ENCODE data around the gene PDE6H.

The PDE6H gene

DNA sequence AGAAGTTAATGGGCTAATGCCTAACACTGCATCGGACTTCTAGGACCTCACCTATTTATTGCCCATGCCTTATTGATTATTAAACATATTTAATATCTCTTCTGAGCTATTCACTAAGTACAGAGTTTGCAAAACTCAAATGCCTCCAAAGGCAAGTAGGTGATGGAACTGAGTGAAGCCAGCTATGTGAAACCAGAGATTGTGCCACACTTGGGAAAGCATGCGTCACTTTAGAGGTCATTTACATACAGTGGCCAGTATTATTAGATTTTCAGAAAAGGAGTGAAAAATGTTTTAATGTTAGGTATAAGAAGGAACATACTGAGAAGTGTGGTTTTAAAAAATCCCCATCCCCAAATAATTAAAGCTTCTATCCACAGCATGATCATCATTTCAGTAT lies 27.7 kb downstream of the PDE6H start:
- no peak for DNase-seq

DNA sequence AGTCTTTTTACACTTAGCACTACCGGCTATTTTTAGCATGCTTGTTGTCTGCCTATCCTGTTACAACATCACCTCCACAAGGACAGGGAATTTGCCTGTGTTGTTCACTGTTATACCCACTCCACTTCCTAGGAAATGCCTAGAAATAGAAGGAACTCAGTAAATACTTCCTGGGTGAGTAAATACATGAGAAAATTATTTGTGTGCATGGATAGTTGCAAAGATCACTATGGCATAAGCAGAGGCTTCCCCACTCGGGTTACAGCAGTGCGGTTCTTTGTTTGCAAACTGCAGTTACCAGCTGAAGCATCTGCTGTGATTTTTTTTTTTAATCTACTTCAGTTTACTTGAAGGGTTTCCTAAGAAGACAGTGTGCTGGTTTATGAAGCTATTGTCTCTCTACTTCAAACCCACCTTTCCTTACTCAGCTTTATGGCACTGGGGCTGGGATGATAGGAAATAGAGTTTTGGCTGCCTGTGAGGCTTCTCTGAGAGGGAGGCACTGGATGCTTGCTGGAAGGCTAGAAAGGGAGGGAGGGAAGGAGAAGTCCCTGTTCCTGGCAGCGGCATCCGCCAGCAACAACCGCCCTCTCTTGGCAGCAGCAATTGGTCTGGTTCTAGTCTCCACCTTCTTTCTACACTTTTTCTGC lies 29.0 kb downstream of the PDE6H start:
- peak in 34 of 56 donors; percentile 1 to 51 (median 12) for DNase-seq

DNA sequence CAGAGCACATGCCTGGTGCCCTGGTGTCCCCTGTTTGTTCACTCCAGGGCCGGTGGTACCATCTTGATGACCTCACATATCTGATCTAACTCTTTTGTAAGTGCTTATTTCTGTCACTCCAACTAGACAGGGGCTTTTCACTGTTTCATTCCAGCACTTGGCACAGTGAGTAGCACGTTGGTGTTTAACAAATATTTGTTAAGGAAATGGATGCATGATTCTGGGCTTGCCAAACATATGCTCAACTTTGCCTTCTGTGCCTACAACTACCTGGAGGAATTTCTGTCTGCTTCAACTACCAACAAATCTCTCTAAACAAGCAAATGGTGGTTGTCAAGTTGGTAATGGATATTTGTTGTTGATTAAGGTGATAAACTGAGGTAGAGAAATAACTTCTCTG lies 31.6 kb downstream of the PDE6H start:
- no peak for DNase-seq

DNA sequence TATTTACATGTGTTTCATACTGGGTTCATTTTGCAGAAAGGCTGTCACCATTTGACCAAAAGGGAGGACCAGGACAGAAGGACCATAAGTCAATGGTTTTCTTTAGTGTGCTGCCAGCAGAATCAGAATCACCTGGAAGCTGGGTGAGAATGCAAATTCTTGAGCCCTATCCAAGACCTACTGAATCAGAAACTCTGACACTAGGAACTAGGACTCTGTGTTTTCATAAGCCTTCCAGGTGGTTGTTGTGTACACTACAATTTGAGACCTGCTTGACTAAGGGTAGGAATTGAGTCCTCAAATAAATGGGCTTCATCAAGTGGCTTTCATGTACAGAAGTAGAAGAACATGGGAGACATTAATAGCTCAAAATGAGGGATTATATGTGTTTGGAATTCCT lies 32.2 kb downstream of the PDE6H start:
- no peak for DNase-seq

DNA sequence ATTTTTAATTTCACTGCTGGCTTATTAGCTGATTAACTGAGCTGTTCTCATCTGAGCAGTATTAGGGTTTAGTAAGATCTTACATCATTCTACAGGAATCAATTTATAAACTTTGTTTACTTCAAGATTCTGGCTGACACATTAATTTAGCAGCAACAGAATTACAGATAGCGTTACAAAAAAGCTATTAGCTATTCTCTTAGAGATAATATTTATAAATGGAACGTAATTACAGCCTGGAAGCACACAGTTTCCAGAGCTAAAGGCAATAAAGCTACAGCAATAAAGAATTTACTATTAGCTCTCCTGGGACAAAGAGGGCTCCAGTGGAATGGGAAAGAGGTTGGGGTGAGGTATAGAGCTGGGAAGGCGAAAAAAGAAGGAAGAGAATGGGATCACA lies 34.7 kb downstream of the PDE6H start:
- no peak for DNase-seq

DNA sequence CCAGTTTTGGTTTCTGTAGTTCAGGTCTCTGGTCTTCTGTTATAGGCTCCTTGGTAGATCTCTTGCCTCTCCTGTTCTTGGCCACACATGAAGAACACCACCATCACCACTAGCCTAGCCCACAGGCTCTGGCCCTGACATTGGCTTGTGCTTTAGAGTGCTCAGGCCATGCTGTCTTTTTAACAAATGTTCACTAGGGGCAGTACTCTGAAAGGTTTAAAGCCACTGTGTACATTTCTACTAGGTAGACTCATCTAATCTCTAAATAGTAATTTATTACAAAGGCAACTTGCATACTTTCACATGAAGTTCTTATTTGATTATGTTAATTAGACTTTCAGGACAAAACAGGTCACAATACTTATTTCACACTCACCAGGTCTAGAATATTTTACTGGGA lies 38.3 kb downstream of the PDE6H start:
- DNase-seq: no peak

DNA sequence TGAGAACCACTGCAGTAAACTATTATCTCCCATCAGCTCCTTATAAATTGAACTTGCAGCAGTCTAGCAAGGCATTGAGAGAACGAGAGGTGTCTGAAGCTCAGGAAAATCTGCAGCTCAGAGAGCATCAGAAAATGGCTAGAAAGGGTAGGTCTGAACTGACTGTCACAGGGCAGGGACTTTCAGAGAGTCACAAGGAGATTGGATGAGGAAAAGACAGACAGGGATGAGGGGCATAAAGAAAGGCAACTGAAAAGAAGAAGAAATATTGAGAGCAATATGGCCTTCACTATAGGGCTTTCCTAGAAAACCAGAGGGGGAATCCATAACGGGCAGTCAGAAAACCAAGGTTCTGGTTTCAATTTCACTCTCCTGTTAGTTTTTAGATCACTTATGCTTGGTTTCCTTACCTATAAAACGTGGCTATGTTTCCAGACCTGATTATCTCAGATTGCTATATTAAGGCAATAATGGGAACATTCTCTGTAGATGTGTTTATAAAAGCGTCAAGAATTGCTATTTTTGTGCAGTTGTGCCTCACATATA lies 40.9 kb downstream of the PDE6H start:
- DNase-seq: no peak

DNA sequence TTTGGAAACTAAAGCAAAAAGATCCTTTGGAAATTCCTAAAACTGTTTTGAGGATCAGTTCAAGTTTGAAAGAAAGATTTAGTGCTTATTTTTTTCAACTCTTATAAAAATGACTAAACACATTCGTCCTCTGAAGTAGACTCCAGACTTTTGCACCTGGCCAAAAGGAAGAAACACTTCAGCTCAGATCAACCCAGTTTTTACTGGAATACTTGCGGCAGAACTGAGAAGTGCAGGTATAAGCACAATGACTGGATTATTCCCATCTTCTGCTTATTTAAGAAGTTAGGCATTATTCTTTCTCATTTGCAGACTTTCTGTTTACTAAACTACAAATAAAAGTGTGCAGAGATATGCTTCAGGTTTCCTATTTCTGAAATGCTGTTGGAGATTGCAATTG lies 41.9 kb downstream of the PDE6H start:
- DNase-seq: no peak

DNA sequence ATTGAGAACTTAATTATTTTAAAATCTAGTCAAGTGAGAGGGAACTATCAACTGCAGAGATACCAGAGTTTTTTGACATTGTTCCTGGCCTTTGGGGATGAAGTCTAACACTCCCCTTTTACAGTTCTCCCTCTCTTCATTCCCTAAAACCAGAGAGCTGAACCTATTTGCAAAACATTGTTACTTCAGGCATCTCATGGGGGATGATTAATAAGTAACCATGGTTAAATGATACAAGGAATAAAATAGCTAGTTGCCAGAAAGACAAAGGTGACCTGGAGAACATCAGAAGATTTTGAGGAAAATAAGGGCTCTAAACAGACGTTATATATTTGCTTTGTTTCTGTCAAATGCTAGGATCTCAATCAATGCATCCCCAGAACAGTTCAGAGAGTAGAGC lies 42.3 kb downstream of the PDE6H start:
- no peak for DNase-seq

DNA sequence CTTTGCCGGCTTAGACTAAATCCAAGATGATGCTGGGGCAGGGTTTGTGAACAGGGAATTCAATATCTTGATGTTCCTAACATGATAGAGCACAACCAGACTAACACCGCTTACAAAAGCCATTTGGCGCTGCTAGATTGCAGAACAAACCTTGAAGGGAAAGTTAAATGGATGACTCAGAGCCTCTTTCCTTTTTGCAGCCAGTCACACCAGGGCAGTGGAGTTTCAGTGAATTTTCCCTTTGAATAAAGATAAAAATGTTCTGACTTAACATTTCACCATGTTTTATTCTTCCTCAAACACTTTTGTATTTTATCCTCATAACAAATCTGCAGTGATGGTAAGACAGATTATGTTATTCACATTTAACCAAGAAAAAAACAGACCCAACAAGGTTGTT lies 47.3 kb downstream of the PDE6H start:
- DNase-seq: no peak
